A549 treated with RU486 at 1 μM for 4 hours (cell line): Measurements from ENCODE around the gene OLFML1. TPM values are rescaled to one million over a fixed set of nuclear protein-coding genes. Genes with fewer than 3 reads are reported as not detected.

ENCODE experiments used
- total RNA-seq: library from RNA; stranded (reverse); fragments of 200-300 nt; extraction: Qiagen RNA extraction; gene quantifications from 5 replicates; pipeline ENCODE4 v1.2.3, GENCODE V29; 2022; ENCODE audit warnings: low read depth

Gene OLFML1
- 0.18 TPM in 1 of 5 replicates, not detected in the others for total RNA-seq

GRCh38 chr11:7485186-7486097 lies at the start of gene OLFML1:
Gene OLFML1, plus strand, starts transcription at chr11:7485506. Its CDS starts 370 bp downstream, at chr11:7485876.

GRCh38 chr11:7513234-7514098 lies 28.2 kb downstream of the OLFML1 start, which contains the start of gene PPFIBP2:
Gene PPFIBP2, plus strand, starts transcription at chr11:7513999. Its CDS starts 35,477 bp downstream, at chr11:7549476.

Other genes starting within 250 kb of the OLFML1 start
- 0.22 to 0.35 TPM (median 0.30 TPM) in 5 replicates for gene SYT9, start 233.6 kb upstream of the OLFML1 start, total RNA-seq
- gene PPFIBP2, start 28.5 kb downstream of the OLFML1 start, total RNA-seq: 11.2 to 19.1 TPM (median 14.7 TPM) in 5 replicates
- 4.3 to 5.3 TPM (median 4.9 TPM) in 5 replicates for gene CYB5R2, start 188.0 kb downstream of the OLFML1 start, total RNA-seq
- not detected in 5 replicates for gene OVCH2, start 221.0 kb downstream of the OLFML1 start, total RNA-seq